Measurements from ENCODE around the gene LEKR1. TPM values are rescaled to one million over a fixed set of nuclear protein-coding genes. Genes with fewer than 3 reads are reported as not detected.

The LEKR1 gene
- total RNA-seq, 1 donor from 2014 or later: 5.8 TPM

- H3K9me3 ChIP-seq: no peaks in the 10 kb centered on the region
- intact Hi-C loops (cut with DNase I): no loop called here
- H3K4me1 ChIP-seq: no peaks in the 10 kb centered on the region
- no peaks in the 10 kb centered on the region for H3K36me3 ChIP-seq
- DNase-seq: no peak
- no peak for ATAC-seq
- no peak overlapping the region for H3K27ac ChIP-seq
- no peak overlapping the region for H3K4me3 ChIP-seq
- TF ChIP-seq, protein P1, sequence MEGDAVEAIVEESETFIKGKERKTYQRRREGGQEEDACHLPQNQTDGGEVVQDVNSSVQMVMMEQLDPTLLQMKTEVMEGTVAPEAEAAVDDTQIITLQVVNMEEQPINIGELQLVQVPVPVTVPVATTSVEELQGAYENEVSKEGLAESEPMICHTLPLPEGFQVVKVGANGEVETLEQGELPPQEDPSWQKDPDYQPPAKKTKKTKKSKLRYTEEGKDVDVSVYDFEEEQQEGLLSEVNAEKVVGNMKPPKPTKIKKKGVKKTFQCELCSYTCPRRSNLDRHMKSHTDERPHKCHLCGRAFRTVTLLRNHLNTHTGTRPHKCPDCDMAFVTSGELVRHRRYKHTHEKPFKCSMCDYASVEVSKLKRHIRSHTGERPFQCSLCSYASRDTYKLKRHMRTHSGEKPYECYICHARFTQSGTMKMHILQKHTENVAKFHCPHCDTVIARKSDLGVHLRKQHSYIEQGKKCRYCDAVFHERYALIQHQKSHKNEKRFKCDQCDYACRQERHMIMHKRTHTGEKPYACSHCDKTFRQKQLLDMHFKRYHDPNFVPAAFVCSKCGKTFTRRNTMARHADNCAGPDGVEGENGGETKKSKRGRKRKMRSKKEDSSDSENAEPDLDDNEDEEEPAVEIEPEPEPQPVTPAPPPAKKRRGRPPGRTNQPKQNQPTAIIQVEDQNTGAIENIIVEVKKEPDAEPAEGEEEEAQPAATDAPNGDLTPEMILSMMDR (IDR thresholded peaks at IDR 0.05): no peak
- no peaks in the 10 kb centered on the region for H3K27me3 ChIP-seq (ENCODE audit: low read depth)
Measured at GRCh38 chr3:156843071-156843808, 17.1 kb downstream of the LEKR1 start.

DNA sequence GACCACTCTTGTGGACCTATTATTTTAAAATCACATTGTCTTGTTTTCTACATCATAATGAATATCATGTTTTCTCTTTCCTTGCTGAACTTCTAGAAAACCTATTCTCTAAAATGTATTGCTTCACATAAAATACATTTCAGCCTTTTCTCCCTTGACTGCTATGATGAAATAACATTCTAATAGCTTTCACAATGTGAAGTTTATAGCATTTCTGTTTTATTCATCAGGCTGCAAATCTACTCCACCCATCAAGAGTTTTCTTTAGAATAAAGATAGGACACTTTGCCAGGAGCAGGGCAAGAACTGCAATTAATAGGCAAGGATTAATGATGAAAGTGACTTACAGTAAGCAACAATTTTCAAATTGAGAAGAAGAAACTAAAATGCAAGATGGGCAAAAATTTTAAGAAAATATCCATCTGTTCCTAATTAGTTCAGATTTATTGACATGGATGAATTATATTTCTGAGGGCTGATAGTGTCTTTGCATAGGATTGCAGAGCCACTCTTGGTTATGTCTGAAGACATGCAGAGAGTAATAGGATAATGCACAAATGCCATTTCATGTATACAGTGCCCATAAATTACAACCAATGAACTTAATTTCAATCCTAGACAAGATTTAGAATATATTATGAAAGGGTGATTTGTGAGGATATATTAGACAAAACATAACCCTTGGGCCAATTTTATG is 21.7 kb downstream of the LEKR1 start:
- DNase-seq (no peak), ATAC-seq (no peak)
- Histone ChIP-seq H3K4me1 (no peaks in the 10 kb centered on the region), H3K9me3 (no peaks in the 10 kb centered on the region), H3K36me3 (no peaks in the 10 kb centered on the region), H3K27ac (no peak overlapping the region), H3K4me3 (no peak overlapping the region), H3K27me3 (ENCODE audit: low read depth) (no peaks in the 10 kb centered on the region)
- intact Hi-C loops (cut with DNase I): no loop called here
- TF ChIP-seq, protein P1 (IDR thresholded peaks at IDR 0.05): no peak

DNA sequence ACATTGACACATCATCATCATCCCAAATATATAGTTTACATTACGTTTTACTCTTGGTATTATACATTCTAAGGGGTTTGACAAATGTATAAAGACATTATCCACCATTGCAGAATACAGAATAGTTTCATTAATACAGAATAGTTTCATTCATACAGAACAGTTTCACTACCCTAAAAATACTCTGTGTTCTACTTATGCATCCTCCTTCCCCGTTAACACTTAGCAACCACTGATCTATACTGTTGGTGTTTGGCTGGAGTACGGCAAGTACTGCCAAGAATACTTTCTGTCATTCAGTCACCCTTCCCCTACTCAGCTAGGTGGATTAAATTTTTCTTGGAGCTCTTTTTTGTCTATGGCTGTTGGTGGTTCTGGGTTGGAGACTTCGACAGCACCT is 33.4 kb downstream of the LEKR1 start:
- Histone ChIP-seq H3K9me3 (no peaks in the 10 kb centered on the region), H3K27ac (no peak overlapping the region), H3K4me3 (no peak overlapping the region), H3K27me3 (ENCODE audit: low read depth) (no peaks in the 10 kb centered on the region), H3K4me1 (no peaks in the 10 kb centered on the region), H3K36me3 (no peaks in the 10 kb centered on the region)
- TF ChIP-seq, protein P1 (IDR thresholded peaks at IDR 0.05): no peak
- DNase-seq (no peak), ATAC-seq (no peak)
- intact Hi-C loops (cut with DNase I): no loop called here

- no peaks in the 10 kb centered on the region for H3K36me3 ChIP-seq
- ATAC-seq (no peak), DNase-seq (no peak)
- no peak overlapping the region for H3K27ac ChIP-seq
- TF ChIP-seq, protein P1 (IDR thresholded peaks at IDR 0.05): no peak
- no peaks in the 10 kb centered on the region for H3K27me3 ChIP-seq (ENCODE audit: low read depth)
- H3K9me3 ChIP-seq: no peaks in the 10 kb centered on the region
- intact Hi-C loops (cut with DNase I): no loop called here
- H3K4me1 ChIP-seq: no peaks in the 10 kb centered on the region
- H3K4me3 ChIP-seq: no peak overlapping the region
Measured at GRCh38 chr3:156860873-156861272, 34.7 kb downstream of the LEKR1 start.

- Histone ChIP-seq H3K9me3 (no peaks in the 10 kb centered on the region), H3K27me3 (ENCODE audit: low read depth) (no peaks in the 10 kb centered on the region), H3K27ac (no peak overlapping the region), H3K4me1 (no peaks in the 10 kb centered on the region), H3K36me3 (no peaks in the 10 kb centered on the region), H3K4me3 (no peak overlapping the region)
- TF ChIP-seq, protein P1 (IDR thresholded peaks at IDR 0.05): no peak
- DNase-seq (no peak), ATAC-seq (no peak)
- intact Hi-C loops (cut with DNase I): no loop called here
Measured at GRCh38 chr3:156862338-156862737, 36.2 kb downstream of the LEKR1 start.

All from lower lobe of right lung (tissue), 2 donors.